Sigmoid colon (tissue), 4 donors: ENCODE measurements around the gene SARNP.

Experiments used
- EP300 ChIP-seq, 4 donors: sonication (generic); formaldehyde crosslinking; IDR thresholded peaks; one replicate each; pipeline ENCODE4 v1.6.1; 2017; ENCODE audit warnings: antibody characterized with exemption in 4 of 4
- POLR2A ChIP-seq, 2 donors: fragments of 450-650 bp; IDR thresholded peaks; one replicate each; pipeline ENCODE4 v1.6.1; 2016; ENCODE audit warnings: antibody characterized with exemption in 2 of 2, mild to moderate bottlenecking in 2 of 2, moderate library complexity in 2 of 2
- POLR2AphosphoS5 ChIP-seq, 4 donors: sonication (generic); formaldehyde crosslinking; IDR thresholded peaks; one replicate each; pipeline ENCODE4 v1.6.1; 2017; ENCODE audit warnings: antibody characterized with exemption in 4 of 4
- TF ChIP-seq, protein P1 (sequence below), 4 experiments: fragments of 450-650 bp in 3 of 4; fragments of 200-600 bp in 1 of 4; IDR thresholded peaks; one replicate each; pipeline ENCODE4 v1.5.1; 2016 to 2019; ENCODE audit warnings: antibody characterized with exemption in 4 of 4, mild to moderate bottlenecking in 3 of 4, moderate library complexity in 2 of 4

DNA sequence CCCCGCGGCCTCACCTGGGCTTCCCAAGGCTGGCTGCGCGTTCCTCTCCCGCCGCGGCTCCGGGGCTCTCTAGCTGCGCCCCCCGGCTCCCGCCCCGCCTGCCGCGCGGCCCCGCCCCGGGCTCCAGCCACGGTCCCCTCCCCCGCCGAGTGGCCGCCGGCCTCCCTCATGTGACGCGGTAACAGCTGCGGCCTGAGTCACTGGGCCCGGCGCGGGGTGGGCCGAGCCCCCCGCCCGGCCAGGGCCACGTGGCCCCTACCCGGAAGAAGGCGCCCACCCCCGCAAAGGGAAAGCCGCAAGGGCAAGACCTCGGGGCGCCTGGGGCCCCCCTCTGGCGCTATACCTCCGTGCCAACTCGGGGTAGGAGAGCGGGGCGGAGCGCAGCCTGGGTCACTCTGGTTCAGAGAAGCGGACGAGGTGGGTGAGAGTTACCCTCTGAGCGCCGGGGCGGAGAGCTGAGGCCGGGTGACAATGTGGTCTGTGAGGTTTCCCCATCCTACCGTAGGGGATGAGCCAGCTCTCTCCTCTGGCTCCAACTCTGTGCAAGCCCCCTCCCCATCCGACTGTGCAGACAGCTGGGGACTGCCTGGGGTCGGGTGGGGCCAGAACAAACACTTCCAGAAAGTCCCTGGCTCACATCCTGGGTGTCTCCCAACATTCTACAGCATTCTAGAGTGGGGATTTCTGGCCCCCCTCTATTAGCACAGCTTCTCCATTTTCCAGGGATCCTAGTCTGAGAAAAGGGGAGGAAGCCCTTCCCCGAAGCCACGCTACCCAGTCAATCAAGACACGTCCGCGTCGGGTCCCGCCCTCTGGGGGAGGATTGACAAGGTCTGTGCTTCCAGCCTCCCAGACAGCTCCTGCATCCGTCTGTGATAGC is 88.3 kb downstream of the SARNP start, which contains the start of gene CD63:
- TF ChIP-seq, protein P1, sequence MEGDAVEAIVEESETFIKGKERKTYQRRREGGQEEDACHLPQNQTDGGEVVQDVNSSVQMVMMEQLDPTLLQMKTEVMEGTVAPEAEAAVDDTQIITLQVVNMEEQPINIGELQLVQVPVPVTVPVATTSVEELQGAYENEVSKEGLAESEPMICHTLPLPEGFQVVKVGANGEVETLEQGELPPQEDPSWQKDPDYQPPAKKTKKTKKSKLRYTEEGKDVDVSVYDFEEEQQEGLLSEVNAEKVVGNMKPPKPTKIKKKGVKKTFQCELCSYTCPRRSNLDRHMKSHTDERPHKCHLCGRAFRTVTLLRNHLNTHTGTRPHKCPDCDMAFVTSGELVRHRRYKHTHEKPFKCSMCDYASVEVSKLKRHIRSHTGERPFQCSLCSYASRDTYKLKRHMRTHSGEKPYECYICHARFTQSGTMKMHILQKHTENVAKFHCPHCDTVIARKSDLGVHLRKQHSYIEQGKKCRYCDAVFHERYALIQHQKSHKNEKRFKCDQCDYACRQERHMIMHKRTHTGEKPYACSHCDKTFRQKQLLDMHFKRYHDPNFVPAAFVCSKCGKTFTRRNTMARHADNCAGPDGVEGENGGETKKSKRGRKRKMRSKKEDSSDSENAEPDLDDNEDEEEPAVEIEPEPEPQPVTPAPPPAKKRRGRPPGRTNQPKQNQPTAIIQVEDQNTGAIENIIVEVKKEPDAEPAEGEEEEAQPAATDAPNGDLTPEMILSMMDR (IDR thresholded peaks at IDR 0.05), result no peak
- TF ChIP-seq POLR2A (IDR thresholded peaks at IDR 0.05) (peak; percentile 54 to 77), EP300 (IDR thresholded peaks at IDR 0.05) (peak in 2 of 4 donors; percentile 72 to 74), POLR2AphosphoS5 (IDR thresholded peaks at IDR 0.05) (peak; percentile 82 to 97 (median 95))
